Central memory CD8-positive, alpha-beta T cell (primary cell): ENCODE results near the gene SLC25A45.
A peak's percentile ranks its signal among the peaks of the same experiment; 100 is the strongest.
"Not testable (repeated sequence)": the region's sequence is repeated elsewhere in the genome, so short reads cannot be mapped to it uniquely, and the experiment has no call there.

Experiments
- ATAC-seq: fragments of 150-1000 bp; cut with Tn5 transposase; replicated peaks from 2 replicates; pipeline ENCODE4 v1.10.0; 2022; ENCODE audit warnings: mild to moderate bottlenecking, moderate FRiP score, moderate number of reproducible peaks; ENCODE audit not compliant: poor library complexity, severe bottlenecking; ENCODE audit errors: extremely low read depth
- DNase-seq, 2 donors: peaks; one replicate each; pipeline ENCODE4 v3.0.0; 2021; ENCODE audit warnings: low spot score in 2 of 2
- H3K27ac Mint-ChIP-seq: one replicate; pipeline ENCODE4 v1.8.0; 2022; ENCODE audit warnings: low read depth, mild to moderate bottlenecking, moderate library complexity, mixed read lengths
- H3K27me3 Mint-ChIP-seq: one replicate; pipeline ENCODE4 v1.8.0; 2022; ENCODE audit warnings: mixed read lengths
- H3K36me3 Mint-ChIP-seq: one replicate; pipeline ENCODE4 v1.8.0; 2022; ENCODE audit warnings: mild to moderate bottlenecking, moderate library complexity, mixed read lengths; ENCODE audit not compliant: insufficient read depth
- H3K4me1 Mint-ChIP-seq: one replicate; pipeline ENCODE4 v1.8.0; 2022; ENCODE audit warnings: mixed read lengths
- H3K4me3 Mint-ChIP-seq: one replicate; pipeline ENCODE4 v1.8.0; 2022; ENCODE audit warnings: mild to moderate bottlenecking, moderate library complexity, mixed read lengths
- H3K9me3 Mint-ChIP-seq: one replicate; pipeline ENCODE4 v1.8.0; 2022; ENCODE audit warnings: mixed read lengths

Gene SLC25A45

GRCh38 chr11:65418681-65419459, 36.4 kb upstream of the SLC25A45 start:
- peak; percentile 61 to 72 for DNase-seq
- ATAC-seq, result peak; percentile 33
- peak overlapping the region; percentile 100 for H3K27ac Mint-ChIP-seq
- peaks cover 36% of the 10 kb centered on the region for H3K36me3 Mint-ChIP-seq
- H3K9me3 Mint-ChIP-seq, result no peaks in the 10 kb centered on the region
- H3K4me1 Mint-ChIP-seq, result peaks cover 74% of the 10 kb centered on the region
- no peaks in the 10 kb centered on the region for H3K27me3 Mint-ChIP-seq
- peak overlapping the region; percentile 100 for H3K4me3 Mint-ChIP-seq

DNA sequence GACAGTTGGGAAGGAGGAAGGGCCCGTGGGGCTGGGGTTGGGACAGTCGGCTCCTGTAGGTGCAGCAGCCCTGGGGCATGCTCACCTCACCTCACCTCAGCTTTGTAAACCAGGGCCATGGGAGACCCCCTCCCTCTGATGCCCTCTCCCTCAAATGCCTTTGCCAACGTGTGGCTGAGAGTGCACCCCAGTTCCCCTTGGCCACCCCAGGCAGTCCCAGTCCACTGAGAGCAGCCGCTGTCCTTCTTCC, 35.9 kb upstream of the SLC25A45 start:
- peak overlapping the region; percentile 100 for H3K4me3 Mint-ChIP-seq
- peak overlapping the region; percentile 100 for H3K27ac Mint-ChIP-seq
- DNase-seq (no peak), ATAC-seq (no peak)
- H3K4me1 Mint-ChIP-seq, result peaks cover 74% of the 10 kb centered on the region
- no peaks in the 10 kb centered on the region for H3K27me3 Mint-ChIP-seq
- H3K9me3 Mint-ChIP-seq, result no peaks in the 10 kb centered on the region
- H3K36me3 Mint-ChIP-seq, result peaks cover 32% of the 10 kb centered on the region

DNA sequence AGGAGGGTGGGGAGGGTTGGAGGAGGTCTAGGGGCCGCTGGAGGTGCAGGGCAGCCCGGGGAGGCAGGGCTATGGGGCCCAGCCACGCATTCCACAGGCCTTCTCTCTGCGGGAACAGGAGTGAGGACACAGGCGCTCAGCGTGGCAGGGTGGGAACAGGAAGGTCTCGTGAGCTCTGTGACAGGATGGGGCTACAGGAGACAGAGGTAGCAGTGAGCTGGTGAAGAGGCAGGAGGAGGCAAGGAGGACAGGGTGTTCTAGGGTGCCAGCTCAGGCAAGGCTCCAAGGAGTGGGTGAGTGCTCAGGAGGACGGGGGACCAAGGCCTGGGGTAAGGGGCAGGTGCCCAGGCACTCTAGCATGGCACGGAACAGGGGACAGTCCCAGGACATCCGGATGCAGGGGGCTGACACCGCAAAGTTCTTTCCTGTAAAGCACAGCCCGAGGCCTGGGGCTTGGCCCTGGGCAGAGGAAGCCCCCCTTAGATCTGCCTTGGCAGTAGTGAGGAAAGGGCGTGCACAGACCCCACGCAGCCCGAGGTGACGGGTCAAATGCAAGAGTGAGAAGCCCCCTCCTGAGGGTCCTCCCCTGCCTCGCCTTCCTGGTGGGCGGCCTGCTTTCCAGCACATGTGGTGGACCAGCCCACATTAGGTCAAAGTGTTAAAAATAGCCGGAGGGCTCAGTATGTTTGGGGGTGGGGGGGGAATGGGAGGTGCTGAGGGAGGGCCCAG, 35.4 kb upstream of the SLC25A45 start:
- H3K27me3 Mint-ChIP-seq, result no peaks in the 10 kb centered on the region
- peak overlapping the region; percentile 100 for H3K27ac Mint-ChIP-seq
- peaks cover 71% of the 10 kb centered on the region for H3K4me1 Mint-ChIP-seq
- H3K4me3 Mint-ChIP-seq, result peak overlapping the region; percentile 100
- DNase-seq (no peak), ATAC-seq (no peak)
- H3K9me3 Mint-ChIP-seq, result no peaks in the 10 kb centered on the region
- peaks cover 31% of the 10 kb centered on the region for H3K36me3 Mint-ChIP-seq

DNA sequence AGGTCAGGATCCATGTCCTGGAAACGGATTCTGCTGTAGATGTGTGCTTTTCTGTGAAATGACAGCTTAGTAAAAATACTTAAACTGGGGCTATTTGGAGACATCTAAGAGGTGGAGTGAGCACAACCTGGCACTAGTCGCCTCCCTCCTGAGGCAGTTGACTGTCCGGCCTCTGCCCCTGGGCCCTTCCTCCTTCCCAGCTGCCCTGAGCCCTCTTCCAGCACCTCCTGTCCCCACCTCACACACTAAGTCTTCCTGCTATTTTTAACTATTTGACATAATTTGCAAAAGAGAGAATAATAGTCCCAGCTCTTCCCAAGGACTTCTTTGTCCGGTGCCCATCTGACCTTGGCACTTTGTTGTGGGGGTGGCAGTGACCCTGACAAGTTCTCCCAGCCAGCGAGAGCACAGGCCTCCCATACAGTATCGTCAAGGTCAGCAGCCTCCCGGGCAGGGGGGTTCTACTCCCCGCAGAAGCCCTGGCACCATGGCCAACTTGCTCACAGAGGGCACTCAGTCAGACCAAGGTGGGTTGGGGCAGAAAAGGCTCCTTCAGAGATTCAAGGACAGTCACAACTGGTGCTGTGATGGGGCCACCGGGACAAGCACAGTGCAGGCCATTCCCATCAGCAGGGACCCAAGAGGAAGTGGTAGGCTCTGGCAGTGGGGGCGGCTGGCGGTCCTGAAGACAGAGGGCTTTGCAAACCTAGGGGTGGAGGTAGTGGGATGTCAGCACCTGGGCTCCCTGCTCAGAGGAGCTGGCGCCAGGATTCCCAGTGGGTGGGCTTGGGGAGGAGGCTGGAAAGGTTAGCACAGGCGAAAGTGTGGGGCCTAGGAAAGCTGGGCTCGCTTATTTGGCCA, 34.6 kb upstream of the SLC25A45 start:
- Mint-ChIP-seq H3K27me3 (no peaks in the 10 kb centered on the region), H3K27ac (peak overlapping the region; percentile 100), H3K4me3 (peak overlapping the region; percentile 100), H3K9me3 (no peaks in the 10 kb centered on the region), H3K36me3 (peaks cover 25% of the 10 kb centered on the region), H3K4me1 (peaks cover 65% of the 10 kb centered on the region)
- no peak for DNase-seq
- no peak for ATAC-seq

DNA sequence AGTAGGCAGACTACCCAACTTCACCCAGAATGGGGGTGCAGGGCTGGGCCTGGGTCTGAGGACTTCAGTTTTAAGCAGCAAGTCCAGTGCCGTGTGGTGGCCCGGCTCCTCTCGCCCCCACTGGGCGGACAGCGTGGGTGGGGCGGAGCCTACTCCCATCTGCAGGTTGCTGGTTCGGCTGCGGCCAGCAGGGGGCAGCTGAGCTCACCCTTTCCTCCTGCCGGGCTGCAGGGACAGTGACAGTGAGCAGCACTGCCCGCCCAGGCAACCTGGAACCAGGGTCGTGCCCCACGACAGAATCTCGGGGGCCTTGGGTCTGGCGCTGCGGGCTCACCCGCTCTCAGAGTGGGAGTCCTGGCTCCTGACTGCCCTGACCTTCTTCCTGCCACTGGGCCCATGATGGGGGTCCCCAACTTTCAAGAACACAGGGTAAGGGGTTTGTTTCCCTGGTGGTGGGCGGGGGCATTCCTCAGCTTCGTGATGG, 33.9 kb upstream of the SLC25A45 start:
- Mint-ChIP-seq H3K4me1 (peaks cover 58% of the 10 kb centered on the region), H3K27ac (peak overlapping the region; percentile 100), H3K36me3 (peaks cover 18% of the 10 kb centered on the region), H3K27me3 (no peaks in the 10 kb centered on the region), H3K4me3 (peak overlapping the region; percentile 100), H3K9me3 (no peaks in the 10 kb centered on the region)
- ATAC-seq (peak; percentile 42), DNase-seq (peak; percentile 87 to 94)

DNA sequence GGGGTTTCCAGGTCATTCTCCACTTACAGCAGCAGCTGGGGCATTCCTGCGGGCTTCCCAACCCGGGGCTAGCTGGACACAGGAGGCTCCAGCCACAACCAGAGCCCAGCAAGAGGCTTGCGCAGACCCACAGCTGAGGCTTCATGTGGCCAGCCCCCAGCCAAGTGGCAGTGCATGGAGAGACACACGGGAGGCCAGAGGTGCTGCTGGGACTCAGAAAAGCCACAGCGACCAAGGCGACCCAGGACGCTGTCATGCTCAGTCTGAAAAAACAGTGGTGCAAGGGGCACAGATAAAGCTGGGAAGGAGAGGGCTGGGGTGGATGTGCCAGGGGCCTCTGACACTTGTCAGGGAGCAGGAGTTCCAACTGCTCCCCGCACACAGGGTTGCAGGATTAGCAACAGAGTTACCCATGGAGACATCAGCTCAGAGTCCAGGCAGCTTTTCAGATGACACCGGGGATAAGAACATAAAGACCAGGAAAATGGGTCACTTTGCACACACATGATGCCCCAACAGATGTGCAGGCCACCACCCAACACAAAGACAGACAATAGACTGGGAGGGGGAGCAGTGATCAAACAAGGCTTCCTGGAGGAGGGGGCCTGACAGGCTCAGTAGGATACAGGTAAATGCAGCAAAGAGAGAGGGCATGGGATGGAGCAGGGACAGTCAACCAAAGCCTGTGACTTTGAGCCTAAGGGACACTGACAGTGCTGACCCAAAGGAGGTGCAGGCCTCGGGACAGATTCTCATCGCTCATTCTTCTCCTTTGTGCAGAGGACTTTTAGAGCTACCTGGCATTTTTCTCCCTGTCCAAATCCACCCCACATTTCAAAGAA, 33.3 kb upstream of the SLC25A45 start:
- Mint-ChIP-seq H3K4me1 (peaks cover 51% of the 10 kb centered on the region), H3K36me3 (peaks cover 15% of the 10 kb centered on the region), H3K27ac (no peak overlapping the region), H3K27me3 (no peaks in the 10 kb centered on the region), H3K9me3 (no peaks in the 10 kb centered on the region), H3K4me3 (peak overlapping the region; percentile 100)
- ATAC-seq (no peak), DNase-seq (no peak)

GRCh38 chr11:65414776-65415498, 32.5 kb upstream of the SLC25A45 start:
- Mint-ChIP-seq H3K27ac (no peak overlapping the region), H3K4me1 (peaks cover 43% of the 10 kb centered on the region), H3K36me3 (peaks cover 20% of the 10 kb centered on the region), H3K9me3 (no peaks in the 10 kb centered on the region), H3K27me3 (no peaks in the 10 kb centered on the region), H3K4me3 (peak overlapping the region; percentile 100)
- DNase-seq, result no peak
- ATAC-seq, result no peak

DNA sequence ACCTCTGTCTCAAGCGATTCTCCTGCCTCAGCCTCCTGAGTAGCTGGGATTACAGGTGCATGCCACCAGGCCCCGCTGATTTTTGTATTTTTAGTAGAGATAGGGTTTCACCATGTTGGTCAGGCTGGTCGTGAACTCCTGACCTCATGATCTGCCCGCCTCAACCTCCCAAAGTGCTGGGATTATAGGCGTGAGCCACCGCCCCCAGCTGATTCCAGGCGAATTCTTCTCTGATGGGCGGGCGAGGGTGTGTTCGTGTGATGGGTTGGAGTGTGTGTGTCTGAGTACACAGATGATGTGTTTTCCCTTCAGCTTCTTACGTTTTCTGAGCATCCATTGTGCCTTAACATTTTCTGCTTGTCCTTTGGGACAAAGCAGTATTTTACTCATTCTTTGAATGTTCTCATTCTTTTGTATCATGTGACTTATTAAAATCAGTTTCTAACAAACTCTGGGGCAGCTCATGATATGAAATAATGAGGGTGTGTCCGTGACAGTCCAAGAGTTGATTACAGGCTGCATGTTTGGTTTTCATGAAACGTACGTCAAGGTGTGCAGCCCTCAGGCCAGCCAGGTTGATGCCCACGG, 30.7 kb upstream of the SLC25A45 start:
- peaks cover 30% of the 10 kb centered on the region for H3K36me3 Mint-ChIP-seq
- not testable (repeated sequence) for H3K9me3 Mint-ChIP-seq, DNase-seq, ATAC-seq, H3K27ac Mint-ChIP-seq, H3K4me3 Mint-ChIP-seq, H3K27me3 Mint-ChIP-seq
- peaks cover 26% of the 10 kb centered on the region for H3K4me1 Mint-ChIP-seq

GRCh38 chr11:65412271-65413076, 30.0 kb upstream of the SLC25A45 start:
- Mint-ChIP-seq H3K27me3 (no peaks in the 10 kb centered on the region), H3K4me1 (peaks cover 20% of the 10 kb centered on the region), H3K9me3 (no peaks in the 10 kb centered on the region), H3K4me3 (no peak overlapping the region), H3K27ac (no peak overlapping the region), H3K36me3 (peaks cover 31% of the 10 kb centered on the region)
- ATAC-seq (no peak), DNase-seq (no peak)

DNA sequence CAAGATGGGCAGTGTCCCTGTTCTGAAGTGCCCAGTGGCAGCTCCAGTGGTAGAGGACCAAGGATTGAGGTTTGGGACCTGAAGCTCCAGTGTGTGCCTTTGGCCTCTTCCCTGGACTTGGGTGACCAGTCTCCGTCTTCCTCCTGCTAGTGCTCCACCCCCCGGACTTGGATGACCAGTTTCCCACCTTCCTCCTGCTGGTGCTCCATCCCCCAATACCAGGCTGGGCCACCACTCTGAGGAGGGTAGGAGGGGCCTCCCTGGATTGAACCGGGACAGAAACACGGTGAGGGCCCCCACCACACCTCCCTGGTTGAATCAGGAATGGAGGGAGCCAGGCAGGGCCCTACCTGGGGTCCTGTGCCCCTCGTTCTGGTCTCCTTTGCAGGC, 29.2 kb upstream of the SLC25A45 start:
- peaks cover 37% of the 10 kb centered on the region for H3K36me3 Mint-ChIP-seq
- ATAC-seq, result no peak
- H3K27ac Mint-ChIP-seq, result no peak overlapping the region
- peaks cover 12% of the 10 kb centered on the region for H3K4me1 Mint-ChIP-seq
- H3K27me3 Mint-ChIP-seq, result no peaks in the 10 kb centered on the region
- no peaks in the 10 kb centered on the region for H3K9me3 Mint-ChIP-seq
- no peak for DNase-seq
- H3K4me3 Mint-ChIP-seq, result no peak overlapping the region
